ENCODE data around the gene MAPRE2.

MAPRE2 gene

GRCh38 chr18:35061804-35062203, 20.6 kb downstream of the MAPRE2 start:
- TF ChIP-seq FOXP2 (optimal IDR thresholded peaks at IDR 0.05; ENCODE audit: control extremely low read depth, extremely low read length, insufficient read depth) (no peak), EZH2 (IDR thresholded peaks at IDR 0.05) (no peak), POLR2AphosphoS5 (IDR thresholded peaks at IDR 0.05; ENCODE audit: borderline replicate concordance, low read depth, low read length) (no peak)
- DNase-seq (ENCODE audit: low read depth, low spot score) = no peak
- no peaks in the 10 kb centered on the region for H3K36me3 ChIP-seq (ENCODE audit: insufficient read depth, low read length)
- no peak overlapping the region for H3K9ac ChIP-seq (ENCODE audit: insufficient read length)
- H3K4me3 ChIP-seq = no peak overlapping the region
- H3K9me3 ChIP-seq (ENCODE audit: low read depth, low read length) = no peaks in the 10 kb centered on the region
- no peak overlapping the region for H3K27ac ChIP-seq

- Histone ChIP-seq H3K9me3 (ENCODE audit: low read depth, low read length) (no peaks in the 10 kb centered on the region), H3K36me3 (ENCODE audit: insufficient read depth, low read length) (no peaks in the 10 kb centered on the region), H3K27ac (no peak overlapping the region), H3K9ac (ENCODE audit: insufficient read length) (no peak overlapping the region), H3K4me3 (no peak overlapping the region)
- TF ChIP-seq POLR2AphosphoS5 (IDR thresholded peaks at IDR 0.05; ENCODE audit: borderline replicate concordance, low read depth, low read length) (no peak), FOXP2 (optimal IDR thresholded peaks at IDR 0.05; ENCODE audit: control extremely low read depth, extremely low read length, insufficient read depth) (no peak), EZH2 (IDR thresholded peaks at IDR 0.05) (no peak)
- no peak for DNase-seq (ENCODE audit: low read depth, low spot score)
These were observed 21.2 kb downstream of the MAPRE2 start for GRCh38 chr18:35062408-35062807.

GRCh38 chr18:35063875-35064690, 22.9 kb downstream of the MAPRE2 start:
- no peak overlapping the region for H3K27ac ChIP-seq
- DNase-seq (ENCODE audit: low read depth, low spot score) = no peak
- TF ChIP-seq POLR2AphosphoS5 (IDR thresholded peaks at IDR 0.05; ENCODE audit: borderline replicate concordance, low read depth, low read length) = no peak
- TF ChIP-seq EZH2 (IDR thresholded peaks at IDR 0.05) = no peak
- no peak for TF ChIP-seq FOXP2 (optimal IDR thresholded peaks at IDR 0.05; ENCODE audit: control extremely low read depth, extremely low read length, insufficient read depth)
- no peak overlapping the region for H3K9ac ChIP-seq (ENCODE audit: insufficient read length)
- no peak overlapping the region for H3K4me3 ChIP-seq
- no peaks in the 10 kb centered on the region for H3K9me3 ChIP-seq (ENCODE audit: low read depth, low read length)
- H3K36me3 ChIP-seq (ENCODE audit: insufficient read depth, low read length) = no peaks in the 10 kb centered on the region

- Histone ChIP-seq H3K36me3 (ENCODE audit: insufficient read depth, low read length) (no peaks in the 10 kb centered on the region; the same call in 1 of the 2 replicates), H3K27ac (no peak overlapping the region), H3K9ac (ENCODE audit: insufficient read length) (no peak overlapping the region), H3K9me3 (ENCODE audit: low read depth, low read length) (no peaks in the 10 kb centered on the region), H3K4me3 (no peak overlapping the region)
- no peak for DNase-seq (ENCODE audit: low read depth, low spot score)
- TF ChIP-seq EZH2 (IDR thresholded peaks at IDR 0.05) (no peak), POLR2AphosphoS5 (IDR thresholded peaks at IDR 0.05; ENCODE audit: borderline replicate concordance, low read depth, low read length) (no peak), FOXP2 (optimal IDR thresholded peaks at IDR 0.05; ENCODE audit: control extremely low read depth, extremely low read length, insufficient read depth) (no peak)
These were observed 26.2 kb downstream of the MAPRE2 start for GRCh38 chr18:35067454-35067853.

- no peaks in the 10 kb centered on the region; the same call in 1 of the 2 replicates for H3K36me3 ChIP-seq (ENCODE audit: insufficient read depth, low read length)
- no peaks in the 10 kb centered on the region for H3K9me3 ChIP-seq (ENCODE audit: low read depth, low read length)
- no peak for TF ChIP-seq EZH2 (IDR thresholded peaks at IDR 0.05)
- no peak for TF ChIP-seq POLR2AphosphoS5 (IDR thresholded peaks at IDR 0.05; ENCODE audit: borderline replicate concordance, low read depth, low read length)
- no peak for TF ChIP-seq FOXP2 (optimal IDR thresholded peaks at IDR 0.05; ENCODE audit: control extremely low read depth, extremely low read length, insufficient read depth)
- no peak overlapping the region for H3K4me3 ChIP-seq
- no peak for DNase-seq (ENCODE audit: low read depth, low spot score)
- H3K9ac ChIP-seq (ENCODE audit: insufficient read length) = no peak overlapping the region
- H3K27ac ChIP-seq = no peak overlapping the region
These were observed 30.6 kb downstream of the MAPRE2 start for GRCh38 chr18:35071819-35072247.

GRCh38 chr18:35072616-35073015, 31.4 kb downstream of the MAPRE2 start:
- Histone ChIP-seq H3K4me3 (no peak overlapping the region), H3K9ac (ENCODE audit: insufficient read length) (no peak overlapping the region), H3K27ac (no peak overlapping the region), H3K9me3 (ENCODE audit: low read depth, low read length) (no peaks in the 10 kb centered on the region), H3K36me3 (ENCODE audit: insufficient read depth, low read length) (no peaks in the 10 kb centered on the region; the same call in 1 of the 2 replicates)
- TF ChIP-seq EZH2 (IDR thresholded peaks at IDR 0.05) = no peak
- no peak for DNase-seq (ENCODE audit: low read depth, low spot score)

GRCh38 chr18:35073186-35074105, 32.2 kb downstream of the MAPRE2 start:
- Histone ChIP-seq H3K9me3 (ENCODE audit: low read depth, low read length) (no peaks in the 10 kb centered on the region), H3K36me3 (ENCODE audit: insufficient read depth, low read length) (no peaks in the 10 kb centered on the region; the same call in 1 of the 2 replicates), H3K4me3 (no peak overlapping the region), H3K9ac (ENCODE audit: insufficient read length) (no peak overlapping the region), H3K27ac (no peak overlapping the region)
- DNase-seq (ENCODE audit: low read depth, low spot score) = no peak
- TF ChIP-seq POLR2AphosphoS5 (IDR thresholded peaks at IDR 0.05; ENCODE audit: borderline replicate concordance, low read depth, low read length) = no peak
- no peak for TF ChIP-seq EZH2 (IDR thresholded peaks at IDR 0.05)
- no peak for TF ChIP-seq FOXP2 (optimal IDR thresholded peaks at IDR 0.05; ENCODE audit: control extremely low read depth, extremely low read length, insufficient read depth)

- no peak for DNase-seq (ENCODE audit: low read depth, low spot score)
- Histone ChIP-seq H3K36me3 (ENCODE audit: insufficient read depth, low read length) (no peaks in the 10 kb centered on the region; the same call in 1 of the 2 replicates), H3K9ac (ENCODE audit: insufficient read length) (no peak overlapping the region), H3K4me3 (no peak overlapping the region), H3K27ac (no peak overlapping the region), H3K9me3 (ENCODE audit: low read depth, low read length) (no peaks in the 10 kb centered on the region)
- TF ChIP-seq EZH2 (IDR thresholded peaks at IDR 0.05) = no peak
- no peak for TF ChIP-seq POLR2AphosphoS5 (IDR thresholded peaks at IDR 0.05; ENCODE audit: borderline replicate concordance, low read depth, low read length)
- TF ChIP-seq FOXP2 (optimal IDR thresholded peaks at IDR 0.05; ENCODE audit: control extremely low read depth, extremely low read length, insufficient read depth) = no peak
These were observed 33.4 kb downstream of the MAPRE2 start for GRCh38 chr18:35074581-35074980.
